GM18868 (cell line): ENCODE data around the gene HOXC11.

Source experiments
- ATAC-seq: cut with Tn5 transposase; IDR thresholded peaks from one replicate; pipeline ENCODE4 v1.9.1; 2021; ENCODE audit warnings: mild to moderate bottlenecking, moderate library complexity; ENCODE audit not compliant: unreplicated experiment

Gene HOXC11

GRCh38 chr12:53984901-53985691, 12.2 kb downstream of the HOXC11 start, which contains the start of gene HOXC10:
Gene HOXC10, plus strand, starts transcription at chr12:53985146. Its CDS starts 114 bp downstream, at chr12:53985260.
- peak; percentile 58 for ATAC-seq

DNA sequence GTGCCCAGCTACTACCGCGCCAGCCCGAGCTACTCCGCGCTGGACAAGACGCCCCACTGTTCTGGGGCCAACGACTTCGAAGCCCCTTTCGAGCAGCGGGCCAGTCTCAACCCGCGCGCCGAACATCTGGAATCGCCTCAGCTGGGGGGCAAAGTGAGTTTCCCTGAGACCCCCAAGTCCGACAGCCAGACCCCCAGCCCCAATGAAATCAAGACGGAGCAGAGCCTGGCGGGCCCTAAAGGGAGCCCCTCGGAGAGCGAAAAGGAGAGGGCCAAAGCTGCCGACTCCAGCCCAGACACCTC, 12.7 kb downstream of the HOXC11 start:
- ATAC-seq: no peak

GRCh38 chr12:53985994-53986685, 13.2 kb downstream of the HOXC11 start:
- no peak for ATAC-seq

- ATAC-seq: no peak
Observed at GRCh38 chr12:53986686-53987483, 14.0 kb downstream of the HOXC11 start.

DNA sequence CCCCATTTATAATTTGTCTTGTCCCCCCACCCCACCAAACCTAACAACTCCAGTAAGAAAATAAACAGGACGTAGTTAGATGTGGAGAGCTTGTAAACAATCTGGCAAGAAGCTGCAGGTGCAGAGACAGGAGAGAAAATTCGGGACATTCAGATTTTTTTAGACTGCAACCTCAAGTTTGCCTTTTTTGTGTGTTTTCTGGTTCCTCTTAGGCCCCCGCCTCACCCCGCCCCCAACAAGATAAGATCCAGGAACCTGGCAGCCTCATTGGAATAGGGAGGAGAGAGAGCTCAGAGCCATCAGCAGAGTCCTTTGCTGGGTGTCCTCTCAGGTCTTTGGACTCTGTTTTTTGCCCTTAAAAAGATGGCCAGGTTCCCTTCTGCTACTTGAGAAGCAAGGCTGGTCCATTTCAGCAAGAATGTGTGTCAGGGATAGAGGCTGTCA, 14.9 kb downstream of the HOXC11 start:
- ATAC-seq: no peak

GRCh38 chr12:53988541-53989226, 15.8 kb downstream of the HOXC11 start:
- no peak for ATAC-seq

DNA sequence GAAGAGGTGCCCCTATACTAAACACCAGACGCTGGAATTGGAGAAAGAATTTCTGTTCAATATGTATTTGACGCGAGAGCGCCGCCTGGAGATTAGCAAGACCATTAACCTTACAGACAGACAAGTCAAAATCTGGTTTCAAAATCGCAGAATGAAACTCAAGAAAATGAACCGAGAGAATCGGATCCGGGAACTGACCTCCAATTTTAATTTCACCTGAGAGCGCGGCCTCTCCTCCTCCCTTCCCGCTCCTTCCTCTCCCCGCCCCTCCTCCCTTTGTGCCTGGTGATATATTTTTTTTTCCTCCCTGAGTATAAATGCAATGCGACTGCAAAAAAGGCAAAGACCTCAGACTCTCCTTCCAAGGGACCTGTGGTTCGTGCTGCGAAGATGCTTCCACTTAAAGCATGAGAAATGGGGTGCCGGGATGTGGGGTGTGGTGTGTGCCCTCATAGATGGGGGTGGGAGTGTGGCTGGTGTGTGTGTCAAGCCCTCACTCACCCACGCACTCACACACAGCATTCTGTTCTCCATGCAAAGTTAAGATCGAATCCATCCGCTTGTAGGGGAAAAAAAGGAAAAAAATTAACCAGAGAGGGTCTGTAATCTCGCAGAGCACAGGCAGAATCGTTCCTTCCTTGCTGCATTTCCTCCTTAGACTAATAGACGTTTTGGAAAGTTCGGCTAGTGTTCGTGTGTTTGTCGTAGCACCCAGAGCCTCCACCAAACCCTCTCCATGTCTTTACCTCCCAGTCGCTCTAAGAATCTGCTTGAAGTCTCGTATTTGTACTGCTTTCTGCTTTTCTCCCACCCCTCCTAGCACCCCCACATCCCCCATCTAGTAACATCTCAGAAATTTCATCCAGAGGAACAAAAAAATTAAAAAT, 16.5 kb downstream of the HOXC11 start:
- no peak for ATAC-seq

DNA sequence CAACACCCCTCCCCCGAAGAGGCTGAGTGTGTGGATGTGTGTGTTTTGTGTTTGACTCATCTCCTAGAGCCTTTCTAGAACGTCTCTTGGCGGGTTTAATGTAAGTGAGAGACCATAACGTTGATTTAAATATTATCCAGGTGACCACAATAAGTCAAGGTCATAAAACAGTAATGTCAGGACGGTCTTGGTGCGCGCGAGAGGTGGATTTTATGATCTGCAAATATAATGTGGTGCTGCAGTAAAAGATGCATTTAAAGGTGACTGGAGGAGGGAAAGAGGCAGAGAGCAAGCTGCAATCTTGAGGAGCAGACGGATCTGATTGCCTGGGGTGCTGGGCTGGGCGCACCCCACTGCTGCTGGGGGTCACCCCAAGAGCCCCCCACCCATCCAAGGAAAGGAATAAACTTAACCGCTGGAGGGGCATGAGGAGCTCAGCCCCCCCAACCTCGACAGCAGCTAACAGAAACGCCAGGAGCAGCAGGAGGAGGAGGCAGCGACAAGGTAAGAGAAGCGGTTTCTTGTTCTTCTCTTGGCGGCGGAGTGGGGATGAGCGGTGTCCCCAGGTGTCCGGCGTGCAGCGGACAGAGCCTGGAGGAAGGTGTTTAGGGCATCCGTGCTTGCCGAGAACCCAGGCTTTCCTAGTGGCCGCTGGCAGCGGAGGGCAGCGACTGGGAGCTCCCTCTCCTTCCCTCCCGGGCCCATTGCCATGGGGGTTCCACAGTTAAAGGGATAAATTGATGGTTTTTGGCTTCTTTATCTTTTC, 17.6 kb downstream of the HOXC11 start:
- ATAC-seq: no peak

- no peak for ATAC-seq
Observed at GRCh38 chr12:53991077-53991460, 18.1 kb downstream of the HOXC11 start.

DNA sequence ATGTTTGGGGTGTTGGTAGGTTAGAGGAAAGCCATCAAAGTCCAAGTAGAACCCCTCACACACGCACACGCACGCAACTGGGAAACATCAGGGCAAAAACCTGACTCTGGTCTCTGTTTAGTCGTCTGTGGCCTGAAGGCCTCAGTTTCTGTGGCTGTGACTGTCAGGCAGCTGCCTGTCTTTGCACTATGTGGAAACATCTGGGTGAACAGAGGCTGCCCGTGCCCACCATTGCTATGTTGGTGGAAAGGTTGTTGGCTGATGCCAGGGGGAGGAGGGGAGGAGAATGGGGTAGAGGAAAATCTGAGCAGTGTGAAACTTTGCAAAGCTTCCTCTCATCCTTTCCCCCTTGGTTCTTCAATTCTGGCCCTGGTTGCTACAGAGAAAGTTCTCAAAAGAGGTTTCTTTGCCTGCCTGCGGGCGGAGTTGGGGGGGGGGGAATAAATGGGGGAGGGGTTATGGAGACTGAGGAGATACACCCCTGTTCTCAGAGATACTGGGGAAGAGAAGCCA, 19.5 kb downstream of the HOXC11 start:
- ATAC-seq: no peak

DNA sequence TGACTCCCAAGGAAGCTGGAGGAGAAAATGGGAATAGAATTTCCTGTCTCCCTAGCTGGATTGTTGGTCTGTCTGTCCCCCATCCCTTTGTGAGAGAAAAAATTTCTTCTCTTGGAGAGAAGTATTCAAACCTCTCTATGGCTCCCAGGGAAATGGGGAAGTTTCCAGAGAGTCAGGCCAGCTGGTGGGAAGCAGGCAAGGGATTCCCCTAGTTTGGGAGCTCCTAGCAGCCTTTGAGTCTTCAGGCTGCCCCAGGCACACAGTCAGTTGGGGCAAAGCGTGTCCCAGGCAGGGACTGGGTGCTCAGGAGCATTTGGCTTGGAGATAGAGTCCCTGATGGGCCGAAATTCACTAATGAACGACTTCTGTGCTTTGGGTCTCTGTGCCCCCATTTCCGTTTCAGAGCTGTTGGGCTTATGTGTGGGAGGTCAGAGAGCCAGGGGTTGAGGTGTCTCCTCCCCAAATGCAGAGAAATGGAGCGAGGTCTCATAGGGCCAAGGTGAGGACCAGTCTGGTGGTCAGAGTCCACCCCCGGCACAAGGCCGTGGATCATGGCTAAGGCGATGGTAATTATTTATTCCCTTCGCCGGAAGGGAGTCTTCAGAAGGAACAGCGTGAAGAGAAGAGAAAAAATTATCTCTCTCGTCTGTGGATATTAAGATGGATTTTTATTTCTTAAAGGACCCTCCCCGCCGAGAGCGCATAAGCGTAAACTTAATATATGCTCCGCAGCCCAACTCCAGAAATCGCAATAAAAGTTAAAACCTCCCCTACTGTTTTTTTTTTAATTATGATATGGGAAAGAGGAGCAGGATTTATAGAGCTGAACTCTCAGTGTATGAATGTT, 20.5 kb downstream of the HOXC11 start:
- no peak for ATAC-seq

- no peak for ATAC-seq
Observed at GRCh38 chr12:53994009-53994263, 21.0 kb downstream of the HOXC11 start.

GRCh38 chr12:53994264-53995001, 21.5 kb downstream of the HOXC11 start:
- no peak for ATAC-seq

DNA sequence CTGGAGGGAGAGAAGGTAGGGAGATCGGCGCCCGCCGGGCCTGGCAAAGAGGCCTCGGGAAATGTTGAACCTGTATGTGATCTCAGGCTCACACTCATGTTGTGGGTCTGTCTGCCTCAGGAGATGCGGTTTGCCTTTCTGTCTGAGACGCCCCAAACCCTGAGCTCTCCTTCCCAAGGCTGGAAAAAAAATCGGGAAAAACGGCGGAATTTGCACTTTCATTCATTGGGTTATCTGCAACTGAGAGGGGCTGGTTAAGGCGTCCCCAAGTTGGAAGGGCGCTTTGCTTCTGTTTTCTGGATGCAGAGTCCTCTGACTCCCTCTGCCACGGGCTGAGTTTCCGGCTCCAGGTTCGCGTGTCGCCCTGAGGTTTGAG, 22.1 kb downstream of the HOXC11 start:
- ATAC-seq: no peak

DNA sequence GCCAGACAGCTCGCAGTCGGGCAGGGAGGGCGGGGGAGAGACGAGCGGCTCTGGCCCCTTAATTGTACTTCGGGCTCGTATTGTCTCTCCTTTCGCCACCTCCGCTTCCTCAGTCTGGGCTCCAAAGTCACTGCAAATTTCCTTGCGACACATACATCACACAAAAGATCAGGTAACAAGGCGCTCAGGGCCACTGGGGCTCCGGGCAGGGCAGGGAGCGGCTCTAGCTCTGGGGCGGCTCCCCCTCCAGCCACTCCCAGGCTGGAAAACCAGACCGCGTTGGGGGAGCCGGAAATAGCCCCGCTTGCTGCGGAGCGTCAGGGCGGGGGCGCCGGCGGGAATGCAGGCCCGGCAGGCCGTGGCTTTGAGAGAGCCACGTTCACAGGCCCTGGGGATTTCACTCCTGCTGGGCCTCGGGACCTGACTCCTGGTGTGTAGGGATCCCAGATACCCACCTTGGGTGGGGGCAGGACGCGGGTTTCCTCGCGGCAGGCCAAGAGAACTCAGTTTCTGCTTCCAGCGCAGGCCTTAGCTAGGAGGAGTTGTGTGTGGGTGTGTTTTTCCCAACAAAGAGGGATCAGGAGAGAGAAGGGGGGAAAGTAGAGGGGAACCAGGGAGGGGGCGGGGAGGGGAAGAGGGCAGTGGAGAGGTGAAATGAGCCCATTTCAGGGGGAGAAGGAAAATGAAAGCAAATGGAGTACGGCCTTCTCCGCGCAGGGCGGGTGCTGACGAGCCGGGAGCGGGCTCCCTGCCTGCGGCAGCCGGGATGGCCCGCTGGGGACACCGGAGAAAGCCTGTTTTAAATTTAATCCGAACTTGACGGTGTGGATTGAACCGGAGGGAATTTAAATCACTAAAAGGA, 22.7 kb downstream of the HOXC11 start:
- ATAC-seq: no peak

DNA sequence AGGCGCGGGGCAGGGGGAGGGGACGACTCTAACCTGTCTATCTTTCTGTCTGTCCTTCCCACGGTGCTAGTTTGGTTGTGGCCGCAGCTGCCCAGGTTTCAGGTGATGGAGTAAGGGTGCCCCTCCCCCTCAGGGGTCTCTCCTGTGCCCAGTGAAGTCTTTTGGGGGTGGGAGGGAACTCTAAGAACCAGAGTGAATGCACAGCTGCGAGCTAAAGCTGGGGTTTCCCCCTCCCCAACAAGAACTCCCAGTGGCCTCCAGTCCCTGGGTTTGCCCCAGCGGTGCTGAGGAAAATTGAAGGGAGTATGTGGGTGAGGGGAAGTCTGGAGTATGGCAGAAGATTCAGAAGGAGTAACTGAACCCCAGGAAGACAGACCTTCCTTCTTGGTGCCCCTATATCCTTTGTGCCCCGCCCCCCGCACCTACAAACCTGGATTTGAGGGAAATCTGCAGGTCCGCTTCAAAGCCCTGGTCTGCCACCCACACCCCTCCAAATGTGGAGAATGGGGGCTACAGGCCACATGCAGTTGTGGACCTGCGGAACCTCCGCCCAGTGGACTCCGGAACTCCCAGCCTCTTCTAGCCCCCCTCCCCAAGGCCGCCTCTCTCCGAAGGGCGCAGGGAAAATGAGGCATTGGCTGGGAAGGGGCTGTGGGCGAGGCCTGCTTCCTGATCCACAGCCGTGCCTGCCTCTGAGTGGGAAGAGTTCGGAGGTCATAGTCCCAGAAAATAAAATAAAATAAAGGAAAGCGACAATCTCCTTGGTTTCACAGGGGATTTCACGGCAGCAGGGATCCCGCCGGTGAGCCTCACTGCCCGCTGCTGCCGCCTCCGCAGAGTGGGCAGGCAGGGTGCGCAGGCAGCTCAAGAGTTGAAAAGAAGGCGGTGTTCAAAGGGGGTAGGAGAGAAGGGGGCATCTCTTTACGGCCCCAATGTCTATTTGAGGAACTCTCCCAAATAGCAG, 23.6 kb downstream of the HOXC11 start:
- ATAC-seq: no peak
